AG04449 (cell line): Measurements from ENCODE around the gene MGLL.

Source experiments
- CTCF ChIA-PET: fragments of 350-600 bp; formaldehyde crosslinking; extraction: SDS; loops from one replicate; lab custom pipeline; 2021; ENCODE audit warnings: antibody characterized with exemption; lab: Yijun Ruan, JAX
- POLR2A ChIA-PET: fragments of 400-600, 350-600 bp; formaldehyde crosslinking; extraction: SDS; loops from one replicate; lab custom pipeline; 2020; ENCODE audit warnings: antibody characterized with exemption, inconsistent platforms; lab: Yijun Ruan, JAX
- DNase-seq: peaks from one replicate; pipeline ENCODE4 v3.0.0-alpha.2; 2010; ENCODE audit warnings: low read depth, low spot score
- H3K4me3 ChIP-seq: 2 replicates; pipeline ENCODE4 v1.5.1; 2011; ENCODE audit warnings: low read depth, mild to moderate bottlenecking, control low read depth, low read length
- TF ChIP-seq, protein P1 (sequence below): IDR thresholded peaks from one replicate; pipeline ENCODE4 v1.5.1; 2011; ENCODE audit warnings: mild to moderate bottlenecking, moderate library complexity, low read length, control low read depth, inconsistent platforms; ENCODE audit not compliant: insufficient read depth; ENCODE audit errors: missing control alignments

MGLL gene

DNA sequence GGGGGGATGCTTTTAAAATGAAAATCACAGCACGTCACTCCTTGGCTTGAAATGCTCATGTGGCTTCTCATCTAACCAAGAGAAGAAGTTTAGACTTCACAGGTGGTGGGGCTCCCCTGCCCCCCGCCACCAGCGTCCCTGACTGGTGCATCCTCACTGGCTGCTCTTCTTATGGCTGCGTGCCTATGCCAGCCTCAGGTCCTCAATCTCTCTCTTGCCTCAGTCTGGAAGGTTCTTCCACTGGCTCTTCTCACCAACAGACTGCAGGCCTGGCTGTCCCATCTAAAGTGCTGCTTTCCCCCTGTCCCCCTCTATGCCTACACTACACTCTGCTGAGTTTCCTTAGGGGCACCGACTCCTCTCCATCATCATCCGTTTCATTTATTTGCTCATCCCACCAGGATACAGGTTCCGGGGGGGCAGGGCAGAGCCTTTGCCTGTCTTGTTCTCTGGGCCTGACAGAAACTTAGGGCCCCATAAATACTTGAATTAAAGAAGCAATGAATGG lies 128.9 kb downstream of the MGLL start:
- ChIA-PET POLR2A (no interaction called here), CTCF (interaction anchor here (0.9 to 10.2 kb wide), 7 partner anchors 12 to 277 kb away, joined by 3 to 87 read pairs (median 4); partner anchors contain the start of gene MGLL)
- H3K4me3 ChIP-seq, result no peak overlapping the region
- TF ChIP-seq, protein P1, sequence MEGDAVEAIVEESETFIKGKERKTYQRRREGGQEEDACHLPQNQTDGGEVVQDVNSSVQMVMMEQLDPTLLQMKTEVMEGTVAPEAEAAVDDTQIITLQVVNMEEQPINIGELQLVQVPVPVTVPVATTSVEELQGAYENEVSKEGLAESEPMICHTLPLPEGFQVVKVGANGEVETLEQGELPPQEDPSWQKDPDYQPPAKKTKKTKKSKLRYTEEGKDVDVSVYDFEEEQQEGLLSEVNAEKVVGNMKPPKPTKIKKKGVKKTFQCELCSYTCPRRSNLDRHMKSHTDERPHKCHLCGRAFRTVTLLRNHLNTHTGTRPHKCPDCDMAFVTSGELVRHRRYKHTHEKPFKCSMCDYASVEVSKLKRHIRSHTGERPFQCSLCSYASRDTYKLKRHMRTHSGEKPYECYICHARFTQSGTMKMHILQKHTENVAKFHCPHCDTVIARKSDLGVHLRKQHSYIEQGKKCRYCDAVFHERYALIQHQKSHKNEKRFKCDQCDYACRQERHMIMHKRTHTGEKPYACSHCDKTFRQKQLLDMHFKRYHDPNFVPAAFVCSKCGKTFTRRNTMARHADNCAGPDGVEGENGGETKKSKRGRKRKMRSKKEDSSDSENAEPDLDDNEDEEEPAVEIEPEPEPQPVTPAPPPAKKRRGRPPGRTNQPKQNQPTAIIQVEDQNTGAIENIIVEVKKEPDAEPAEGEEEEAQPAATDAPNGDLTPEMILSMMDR, result no peak
- no peak for DNase-seq

DNA sequence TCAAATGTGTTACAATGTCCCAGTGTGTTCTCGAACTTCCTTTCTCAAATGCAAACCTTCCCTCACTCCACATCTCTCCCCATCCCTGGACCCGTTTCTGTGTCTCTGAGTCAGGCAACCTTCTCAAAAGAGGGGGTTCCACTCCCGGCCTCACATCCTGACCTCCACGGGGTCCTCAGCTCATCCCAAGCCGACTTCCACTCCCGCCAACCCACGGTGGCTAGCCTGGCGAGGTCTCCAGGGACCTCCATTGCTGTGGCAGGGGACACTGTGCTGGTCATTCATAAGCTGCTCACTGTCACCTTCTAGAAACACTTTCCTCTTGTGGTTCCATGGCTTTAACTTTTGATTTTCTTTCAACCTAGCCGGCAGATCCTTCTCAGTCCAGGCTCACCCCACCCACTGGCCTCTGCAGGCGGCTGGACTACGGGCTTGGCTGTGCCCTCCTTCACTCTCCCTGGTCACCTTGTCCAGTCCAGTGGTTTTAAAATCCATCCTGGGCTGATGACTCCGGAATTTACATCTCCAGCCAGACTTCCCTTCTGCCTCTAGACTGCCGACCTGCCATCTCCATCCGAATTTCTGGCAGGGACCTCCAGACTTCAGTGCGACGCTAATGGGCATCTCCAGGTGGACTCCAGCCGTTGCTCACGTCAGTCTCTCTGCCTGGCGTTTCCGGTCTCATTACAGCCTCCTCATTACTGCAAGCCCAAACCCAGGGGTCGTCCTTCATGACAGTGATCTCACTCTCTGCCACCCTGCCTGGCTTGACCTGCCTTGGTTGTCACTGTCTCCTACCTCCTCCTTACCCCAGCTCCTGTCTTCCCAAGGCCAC lies 129.6 kb downstream of the MGLL start:
- CTCF ChIA-PET, result interaction anchor here (1.0 to 10.2 kb wide), 7 partner anchors 8 to 278 kb away, joined by 3 to 87 read pairs (median 12); partner anchors contain the start of gene MGLL
- POLR2A ChIA-PET, result no interaction called here
- H3K4me3 ChIP-seq, result no peak overlapping the region
- TF ChIP-seq, protein P1, result no peak
- no peak for DNase-seq

DNA sequence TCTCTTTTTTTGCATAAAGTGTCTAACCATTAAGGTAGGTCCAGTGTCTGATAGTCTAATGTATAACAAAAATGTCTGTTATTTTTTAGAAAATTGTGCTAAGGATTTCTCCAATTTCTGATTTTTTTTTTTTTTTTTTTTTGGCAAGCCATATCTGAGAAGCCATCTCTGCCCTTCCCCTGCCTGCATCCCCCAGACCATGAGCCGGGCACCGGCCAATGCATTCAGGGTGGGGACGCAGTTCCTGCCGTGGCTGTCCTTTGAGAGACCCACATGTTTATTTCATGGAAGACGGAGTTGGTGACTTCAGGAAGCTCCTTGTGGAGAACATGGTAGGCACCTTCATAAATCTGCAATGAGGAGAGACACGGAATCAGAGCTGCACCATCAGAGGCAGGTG lies 130.3 kb downstream of the MGLL start:
- POLR2A ChIA-PET, result no interaction called here
- no peak overlapping the region for H3K4me3 ChIP-seq
- CTCF ChIA-PET, result interaction anchor here (1.0 to 10.2 kb wide), 10 partner anchors 9 to 279 kb away, joined by 3 to 87 read pairs (median 14); partner anchors contain the start of gene MGLL
- TF ChIP-seq, protein P1, result no peak
- no peak for DNase-seq

DNA sequence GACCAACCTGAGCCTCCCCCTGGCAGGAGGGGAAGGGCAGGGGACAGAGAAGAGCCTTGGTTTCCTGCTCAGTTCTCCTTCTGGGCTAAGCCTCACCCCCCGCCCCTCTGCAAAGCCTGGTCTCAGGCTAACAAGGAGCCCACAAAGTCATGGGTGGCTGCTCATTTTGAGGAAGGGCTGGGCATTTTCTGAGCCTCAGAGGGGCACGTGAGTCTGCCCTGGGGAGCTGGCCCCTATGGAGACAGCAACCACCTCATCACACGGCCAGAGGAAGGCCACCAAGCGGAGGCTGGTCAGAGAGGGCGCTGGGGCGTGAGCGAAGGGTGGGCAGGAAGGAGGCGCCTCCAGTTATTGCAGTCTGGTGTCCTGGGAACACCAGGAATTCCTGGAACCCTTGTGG lies 130.8 kb downstream of the MGLL start:
- TF ChIP-seq, protein P1, result no peak
- POLR2A ChIA-PET, result interaction anchor here (0.9 kb wide), 1 partner anchor 131 kb away, joined by 7 read pairs; the partner anchor contains the start of gene MGLL
- no peak for DNase-seq
- no peak overlapping the region for H3K4me3 ChIP-seq
- CTCF ChIA-PET, result interaction anchor here (0.6 to 10.2 kb wide), 33 partner anchors 10 to 364 kb away, joined by 3 to 87 read pairs (median 6); partner anchors contain the start of gene MGLL

DNA sequence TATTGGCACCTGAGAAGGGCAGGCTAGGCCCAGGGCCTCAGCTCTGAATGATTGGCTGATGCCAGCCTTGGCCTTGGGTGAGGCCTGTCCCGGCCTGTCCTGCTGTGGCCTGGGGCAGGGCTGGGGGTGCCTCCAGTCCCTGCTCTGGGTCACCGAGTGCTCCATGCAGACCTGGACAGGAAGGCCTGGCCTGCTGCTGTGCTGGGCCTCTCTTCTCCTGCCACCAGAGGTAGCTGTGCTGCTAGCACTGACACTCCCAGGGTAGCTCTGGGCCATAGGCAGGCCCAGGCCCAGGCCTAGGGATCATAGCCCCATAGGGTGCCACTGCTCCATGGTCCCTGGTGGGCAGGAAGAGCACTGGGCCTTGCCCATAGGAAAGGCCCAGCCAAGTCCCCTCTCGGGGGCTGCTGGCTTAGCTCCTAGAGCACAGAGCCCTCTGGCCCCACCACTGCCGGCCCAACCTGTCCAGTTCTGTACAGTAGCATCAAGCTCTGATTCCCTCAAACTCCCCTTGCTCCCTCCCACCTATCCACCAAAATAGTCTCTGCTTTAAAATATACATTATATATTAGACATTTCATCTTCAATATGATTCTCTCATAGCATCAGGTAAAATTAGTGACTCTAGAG lies 131.4 kb downstream of the MGLL start:
- POLR2A ChIA-PET, result interaction anchor here (0.9 kb wide), 1 partner anchor 132 kb away, joined by 7 read pairs; the partner anchor contains the start of gene MGLL
- H3K4me3 ChIP-seq, result no peak overlapping the region
- TF ChIP-seq, protein P1, result peak; percentile 91
- CTCF ChIA-PET, result interaction anchor here (0.5 to 10.2 kb wide), 38 partner anchors 10 to 364 kb away, joined by 3 to 87 read pairs (median 4); partner anchors contain the start of gene MGLL
- no peak for DNase-seq

DNA sequence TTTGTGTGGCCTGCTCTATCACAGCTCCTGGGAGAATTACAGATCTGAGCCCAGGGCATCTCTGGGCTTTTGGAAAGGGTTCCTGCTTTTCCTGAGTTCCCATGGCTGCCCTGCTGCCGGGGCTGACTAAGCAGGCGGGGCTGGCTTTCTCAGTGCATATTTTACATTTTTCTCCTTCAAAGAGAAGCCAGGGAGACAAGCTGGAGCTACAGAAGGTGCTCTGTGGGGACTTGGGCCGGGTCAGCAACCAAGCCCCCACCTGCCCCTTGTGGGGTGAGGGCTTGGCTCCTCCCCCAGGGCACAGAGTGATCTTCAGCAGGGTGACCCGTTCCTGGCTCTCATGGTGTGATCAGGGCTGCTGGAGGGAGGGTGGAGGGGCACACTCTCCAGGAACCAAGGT lies 132.2 kb downstream of the MGLL start:
- TF ChIP-seq, protein P1, result no peak
- POLR2A ChIA-PET, result interaction anchor here (0.7 to 1.0 kb wide), 2 partner anchors 9 to 1633 kb away, joined by 3 read pairs; no protein-coding TSS in a partner anchor
- DNase-seq, result no peak
- no peak overlapping the region for H3K4me3 ChIP-seq
- CTCF ChIA-PET, result interaction anchor here (0.5 to 10.2 kb wide), 27 partner anchors 7 to 443 kb away, joined by 3 to 87 read pairs (median 8); partner anchors contain the start of gene MGLL
